22Rv1 (cell line): ENCODE results near the gene CACTIN.

Experiments
- H3K27ac ChIP-seq: fragments of 450-650 bp; 2 replicates; pipeline ENCODE4 v1.5.1; 2017
- CTCF ChIP-seq: fragments of 450-650 bp; IDR thresholded peaks from 2 replicates; pipeline ENCODE4 v1.5.1; 2017; ENCODE audit warnings: mild to moderate bottlenecking
- ZFX ChIP-seq: fragments of 450-650 bp; IDR thresholded peaks from 2 replicates; pipeline ENCODE4 v1.6.1; 2017; ENCODE audit warnings: antibody characterized with exemption, borderline replicate concordance

CACTIN gene

GRCh38 chr19:3655402-3656072 lies 28.9 kb upstream of the CACTIN start:
- TF ChIP-seq ZFX (no peak), CTCF (no peak)
- no peak overlapping the region for H3K27ac ChIP-seq

GRCh38 chr19:3653865-3654513 lies 27.4 kb upstream of the CACTIN start:
- TF ChIP-seq ZFX, result no peak
- TF ChIP-seq CTCF, result peak; percentile 47
- no peak overlapping the region for H3K27ac ChIP-seq

GRCh38 chr19:3653081-3653795 lies 26.6 kb upstream of the CACTIN start:
- TF ChIP-seq CTCF (no peak), ZFX (no peak)
- no peak overlapping the region for H3K27ac ChIP-seq

GRCh38 chr19:3652422-3652821 lies 25.8 kb upstream of the CACTIN start:
- TF ChIP-seq ZFX, result no peak
- no peak for TF ChIP-seq CTCF
- no peak overlapping the region for H3K27ac ChIP-seq

- TF ChIP-seq ZFX (no peak), CTCF (no peak)
- no peak overlapping the region for H3K27ac ChIP-seq
These were observed 25.1 kb upstream of the CACTIN start for GRCh38 chr19:3651684-3652083.

GRCh38 chr19:3649888-3650287 lies 23.3 kb upstream of the CACTIN start:
- TF ChIP-seq ZFX (no peak), CTCF (no peak)
- H3K27ac ChIP-seq, result no peak overlapping the region
